Thoracic aorta (tissue), 2 donors: ENCODE measurements around the gene ASB18. TPM values are rescaled to one million over a fixed set of nuclear protein-coding genes. Genes with fewer than 3 reads are reported as not detected.

Experiments used
- ATAC-seq: fragments of 150-250 bp; one replicate; pipeline ENCODE4 v1.8.0; 2017; ENCODE audit warnings: low read depth; ENCODE audit not compliant: insufficient number of reproducible peaks, low FRiP score
- DNase-seq: peaks from one replicate; pipeline ENCODE4 v3.0.0-alpha.2; 2020; ENCODE audit warnings: low spot score
- H3K27ac ChIP-seq, 2 donors: fragments of 200-600 bp; sonication (generic); 1 replicate in 1 of 2; 2 replicates in 1 of 2; pipeline ENCODE4 v1.5.1; 2016; ENCODE audit warnings: mild to moderate bottlenecking in 2 of 2, moderate library complexity in 2 of 2
- H3K27me3 ChIP-seq: fragments of 200-600 bp; sonication (generic); replicated peaks from 2 replicates; pipeline ENCODE4 v1.6.0; 2016; ENCODE audit warnings: mild to moderate bottlenecking; ENCODE audit not compliant: insufficient read depth
- H3K36me3 ChIP-seq: fragments of 200-600 bp; sonication (generic); one replicate; pipeline ENCODE4 v1.5.1; 2016
- H3K4me1 ChIP-seq, 2 donors: fragments of 200-600 bp; sonication (generic); 1 replicate in 1 of 2; 2 replicates in 1 of 2; pipeline versions ENCODE4 v1.5.1 to v1.6.0; 2016; ENCODE audit warnings: low read depth in 2 of 2, mild to moderate bottlenecking in 1 of 2; ENCODE audit not compliant: control insufficient read depth in 1 of 2
- H3K4me3 ChIP-seq: fragments of 200-600 bp; sonication (generic); 2 replicates; pipeline ENCODE4 v1.5.1; 2016; ENCODE audit warnings: mild to moderate bottlenecking
- H3K9me3 ChIP-seq: fragments of 200-600 bp; sonication (generic); 2 replicates; pipeline ENCODE4 v1.5.1; 2016
- CTCF ChIP-seq: fragments of 200-600 bp; sonication (generic); IDR thresholded peaks from one replicate; pipeline ENCODE4 v1.5.1; 2019; ENCODE audit warnings: antibody characterized with exemption
- total RNA-seq, 2 donors: library from RNA; depleted of rRNA; stranded (reverse); fragments of >200 nt; gene quantifications; one replicate each; pipeline versions ENCODE4 v1.1.0 to v1.2.3, GENCODE V29; 2016

Gene ASB18
- total RNA-seq, 2 donors from 2014 or later: not detected

GRCh38 chr2:236177604-236177966, 86.6 kb downstream of the ASB18 start:
- TF ChIP-seq CTCF: no peak
- peak overlapping the region; percentile 62 for H3K4me3 ChIP-seq
- ATAC-seq (no peak), DNase-seq (no peak)
- no peak overlapping the region for H3K27ac ChIP-seq
- peaks cover 18% of the 10 kb centered on the region for H3K27me3 ChIP-seq
- H3K9me3 ChIP-seq: no peaks in the 10 kb centered on the region
- H3K4me1 ChIP-seq: peaks cover 4 to 27% of the 10 kb centered on the region in 2 donors
- H3K36me3 ChIP-seq: no peaks in the 10 kb centered on the region

- H3K27me3 ChIP-seq: peaks cover 19% of the 10 kb centered on the region
- H3K4me1 ChIP-seq: peaks cover 7 to 27% of the 10 kb centered on the region in 2 donors
- H3K36me3 ChIP-seq: no peaks in the 10 kb centered on the region
- no peaks in the 10 kb centered on the region for H3K9me3 ChIP-seq
- TF ChIP-seq CTCF: no peak
- no peak for DNase-seq
- no peak overlapping the region for H3K27ac ChIP-seq
- ATAC-seq: no peak
- no peak overlapping the region for H3K4me3 ChIP-seq
Measured at GRCh38 chr2:236176951-236177350, 87.3 kb downstream of the ASB18 start.

DNA sequence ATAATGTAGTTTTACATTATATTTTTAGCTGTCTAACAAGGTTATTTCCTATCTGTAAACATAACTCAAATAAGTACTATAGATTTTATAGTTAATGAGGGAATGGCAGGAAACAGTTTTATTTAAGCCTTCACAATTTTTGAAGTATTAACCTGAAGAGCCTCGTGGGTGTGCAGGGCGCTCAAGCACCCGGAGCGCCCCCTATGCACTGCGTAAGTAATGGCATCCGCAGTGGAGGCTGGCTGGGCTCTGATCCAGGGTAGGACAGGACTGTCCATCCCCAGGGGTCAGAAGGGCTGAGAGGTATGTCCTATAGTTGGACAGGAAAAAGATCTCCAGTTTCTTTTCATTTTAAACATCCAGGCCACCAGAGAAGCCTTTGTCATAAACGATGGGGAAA, 87.8 kb downstream of the ASB18 start:
- no peak for DNase-seq
- H3K4me3 ChIP-seq: no peak overlapping the region
- no peak overlapping the region for H3K27ac ChIP-seq
- no peaks in the 10 kb centered on the region for H3K36me3 ChIP-seq
- peaks cover 25% of the 10 kb centered on the region for H3K27me3 ChIP-seq
- no peak for TF ChIP-seq CTCF
- no peaks in the 10 kb centered on the region for H3K9me3 ChIP-seq
- H3K4me1 ChIP-seq: peaks cover 10 to 32% of the 10 kb centered on the region in 2 donors
- no peak for ATAC-seq

GRCh38 chr2:236175548-236176150, 88.6 kb downstream of the ASB18 start:
- DNase-seq (no peak), ATAC-seq (no peak)
- no peak overlapping the region for H3K27ac ChIP-seq
- no peaks in the 10 kb centered on the region for H3K9me3 ChIP-seq
- H3K4me3 ChIP-seq: no peak overlapping the region
- TF ChIP-seq CTCF: no peak
- peaks cover 27% of the 10 kb centered on the region for H3K27me3 ChIP-seq
- peaks cover 10 to 35% of the 10 kb centered on the region in 2 donors for H3K4me1 ChIP-seq
- no peaks in the 10 kb centered on the region for H3K36me3 ChIP-seq

DNA sequence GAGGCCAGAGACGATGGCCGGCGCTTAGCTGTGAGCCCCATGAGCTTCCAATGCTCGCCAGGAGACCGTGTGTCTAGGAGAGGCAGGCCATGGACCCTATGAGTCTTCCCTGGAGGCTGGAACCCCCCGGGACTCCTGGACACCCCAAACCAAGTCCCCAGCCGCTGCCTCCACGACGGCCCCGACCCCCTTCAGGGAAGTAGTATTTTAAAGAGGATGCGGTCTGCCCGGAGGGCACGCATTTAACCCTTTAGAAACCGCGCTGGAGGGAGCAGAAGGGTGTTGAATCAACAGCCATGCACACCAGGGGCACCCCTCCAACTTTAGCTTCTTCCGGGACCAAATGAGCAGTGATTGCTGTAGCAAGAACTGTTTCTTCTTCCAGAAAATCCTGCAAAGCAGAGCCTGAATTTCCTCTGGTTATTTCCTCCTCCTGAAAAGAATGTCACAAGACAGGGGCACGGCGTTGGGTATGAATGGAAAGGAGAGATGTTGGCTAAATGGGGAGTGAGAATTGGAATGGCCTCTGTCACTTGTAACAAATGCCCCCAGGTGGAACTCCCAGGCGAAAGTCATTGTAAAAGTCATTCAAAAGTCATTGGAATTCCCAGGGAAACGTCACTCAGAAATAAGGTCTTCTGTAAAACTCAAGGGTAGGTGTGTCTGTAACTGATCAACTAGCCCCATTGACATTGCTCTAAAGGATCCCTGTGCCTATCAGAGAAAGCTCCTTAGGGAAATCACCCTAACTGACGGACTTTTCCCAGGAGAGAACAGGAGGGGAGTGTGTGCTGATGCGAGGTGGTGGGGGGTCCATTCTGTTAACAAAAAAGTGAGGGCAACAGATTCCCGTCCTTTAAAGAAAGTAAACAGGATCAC, 90.2 kb downstream of the ASB18 start:
- no peak overlapping the region for H3K4me3 ChIP-seq
- no peak for DNase-seq
- no peaks in the 10 kb centered on the region for H3K9me3 ChIP-seq
- no peak for TF ChIP-seq CTCF
- H3K27ac ChIP-seq: no peak overlapping the region
- peaks cover 10 to 21% of the 10 kb centered on the region in 2 donors for H3K4me1 ChIP-seq
- no peaks in the 10 kb centered on the region for H3K36me3 ChIP-seq
- ATAC-seq: no peak
- peaks cover 21% of the 10 kb centered on the region for H3K27me3 ChIP-seq
